ENCODE measurements around the gene RAB33A.

Gene RAB33A

GRCh38 chrX:130159776-130160175 lies 12.0 kb upstream of the RAB33A start:
- H3K4me1 Mint-ChIP-seq, result peaks cover 14% of the 10 kb centered on the region

GRCh38 chrX:130162094-130162735 lies 9.5 kb upstream of the RAB33A start:
- H3K4me1 Mint-ChIP-seq, result peaks cover 28% of the 10 kb centered on the region
- ATAC-seq (replicated peaks; ENCODE audit: extremely low read depth, poor library complexity, severe bottlenecking), result no peak

More at GRCh38 chrX:130159776-130160175, 12.0 kb upstream of the RAB33A start:
- Mint-ChIP-seq H3K27me3 (no peaks in the 10 kb centered on the region), H3K27ac (ENCODE audit: low read depth) (no peak overlapping the region), H3K9me3 (no peaks in the 10 kb centered on the region), H3K36me3 (ENCODE audit: insufficient read depth) (peaks cover 3% of the 10 kb centered on the region), H3K4me3 (no peak overlapping the region)
- no peak for ATAC-seq (replicated peaks; ENCODE audit: extremely low read depth, poor library complexity, severe bottlenecking)
- no peak for DNase-seq (ENCODE audit: low spot score in 2 of 2)

GRCh38 chrX:130163398-130163797 lies 8.4 kb upstream of the RAB33A start:
- Mint-ChIP-seq H3K4me3 (no peak overlapping the region), H3K27me3 (no peaks in the 10 kb centered on the region), H3K9me3 (no peaks in the 10 kb centered on the region), H3K27ac (ENCODE audit: low read depth) (no peak overlapping the region), H3K36me3 (ENCODE audit: insufficient read depth) (peaks cover 11% of the 10 kb centered on the region), H3K4me1 (peaks cover 28% of the 10 kb centered on the region)
- ATAC-seq (replicated peaks; ENCODE audit: extremely low read depth, poor library complexity, severe bottlenecking), result no peak
- DNase-seq (ENCODE audit: low spot score in 2 of 2), result no peak

More at GRCh38 chrX:130162094-130162735, 9.5 kb upstream of the RAB33A start:
- peaks cover 13% of the 10 kb centered on the region for H3K36me3 Mint-ChIP-seq (ENCODE audit: insufficient read depth)
- no peak overlapping the region for H3K27ac Mint-ChIP-seq (ENCODE audit: low read depth)
- no peaks in the 10 kb centered on the region for H3K9me3 Mint-ChIP-seq
- DNase-seq (ENCODE audit: low spot score in 2 of 2), result no peak
- no peak overlapping the region for H3K4me3 Mint-ChIP-seq
- H3K27me3 Mint-ChIP-seq, result no peaks in the 10 kb centered on the region

GRCh38 chrX:130165181-130165702 lies 6.5 kb upstream of the RAB33A start:
- H3K4me1 Mint-ChIP-seq, result peaks cover 24% of the 10 kb centered on the region
- peak overlapping the region; percentile 89 for H3K27ac Mint-ChIP-seq (ENCODE audit: low read depth)
- no peaks in the 10 kb centered on the region for H3K27me3 Mint-ChIP-seq
- DNase-seq (ENCODE audit: low spot score in 2 of 2), result no peak
- ATAC-seq (replicated peaks; ENCODE audit: extremely low read depth, poor library complexity, severe bottlenecking), result peak; percentile 37
- no peaks in the 10 kb centered on the region for H3K9me3 Mint-ChIP-seq
- H3K36me3 Mint-ChIP-seq (ENCODE audit: insufficient read depth), result peaks cover 11% of the 10 kb centered on the region
- peak overlapping the region; percentile 89 for H3K4me3 Mint-ChIP-seq

GRCh38 chrX:130165703-130166502 lies 5.9 kb upstream of the RAB33A start, which contains the start of gene AIFM1:
TSS of gene AIFM1 (minus strand) at chrX:130165841. CDS start at chrX:130165656, 185 bp downstream.
- peaks cover 13% of the 10 kb centered on the region for H3K36me3 Mint-ChIP-seq (ENCODE audit: insufficient read depth)
- DNase-seq (ENCODE audit: low spot score in 2 of 2) (peak; percentile 66 to 79), ATAC-seq (replicated peaks; ENCODE audit: extremely low read depth, poor library complexity, severe bottlenecking) (peak; percentile 94)
- H3K4me1 Mint-ChIP-seq, result peaks cover 23% of the 10 kb centered on the region
- H3K4me3 Mint-ChIP-seq, result peak within 1 kb of the TSS; percentile 89
- H3K27ac Mint-ChIP-seq (ENCODE audit: low read depth), result peak within 1 kb of the TSS; percentile 89
- H3K9me3 Mint-ChIP-seq, result no peaks in the 10 kb centered on the region
- H3K27me3 Mint-ChIP-seq, result no peaks in the 10 kb centered on the region

GRCh38 chrX:130166503-130166777 lies 5.3 kb upstream of the RAB33A start:
- Mint-ChIP-seq H3K9me3 (no peaks in the 10 kb centered on the region), H3K27me3 (no peaks in the 10 kb centered on the region), H3K36me3 (ENCODE audit: insufficient read depth) (peaks cover 15% of the 10 kb centered on the region), H3K4me3 (peak overlapping the region; percentile 89), H3K27ac (ENCODE audit: low read depth) (peak overlapping the region; percentile 89), H3K4me1 (peaks cover 23% of the 10 kb centered on the region)
- ATAC-seq (replicated peaks; ENCODE audit: extremely low read depth, poor library complexity, severe bottlenecking) (no peak), DNase-seq (ENCODE audit: low spot score in 2 of 2) (no peak)

GRCh38 chrX:130167040-130167439 lies 4.7 kb upstream of the RAB33A start:
- ATAC-seq (replicated peaks; ENCODE audit: extremely low read depth, poor library complexity, severe bottlenecking), result no peak
- H3K4me1 Mint-ChIP-seq, result peaks cover 22% of the 10 kb centered on the region

GRCh38 chrX:130170752-130171445 lies 863 bp upstream of the RAB33A start:
- H3K9me3 Mint-ChIP-seq, result no peaks in the 10 kb centered on the region
- H3K36me3 Mint-ChIP-seq (ENCODE audit: insufficient read depth), result peaks cover 10% of the 10 kb centered on the region
- peak overlapping the region; percentile 86 for H3K4me3 Mint-ChIP-seq
- ATAC-seq (replicated peaks; ENCODE audit: extremely low read depth, poor library complexity, severe bottlenecking) (peak; percentile 63), DNase-seq (ENCODE audit: low spot score in 2 of 2) (peak; percentile 26 to 40)
- H3K27me3 Mint-ChIP-seq, result no peaks in the 10 kb centered on the region
- peaks cover 31% of the 10 kb centered on the region for H3K4me1 Mint-ChIP-seq
- H3K27ac Mint-ChIP-seq (ENCODE audit: low read depth), result peak overlapping the region; percentile 65

More at GRCh38 chrX:130167040-130167439, 4.7 kb upstream of the RAB33A start:
- Mint-ChIP-seq H3K27ac (ENCODE audit: low read depth) (peak overlapping the region; percentile 89), H3K36me3 (ENCODE audit: insufficient read depth) (peaks cover 15% of the 10 kb centered on the region), H3K9me3 (no peaks in the 10 kb centered on the region), H3K4me3 (peak overlapping the region; percentile 89), H3K27me3 (no peaks in the 10 kb centered on the region)
- DNase-seq (ENCODE audit: low spot score in 2 of 2), result no peak

- ATAC-seq (replicated peaks; ENCODE audit: extremely low read depth, poor library complexity, severe bottlenecking) (no peak), DNase-seq (ENCODE audit: low spot score in 2 of 2) (no peak)
- Mint-ChIP-seq H3K36me3 (ENCODE audit: insufficient read depth) (peaks cover 4% of the 10 kb centered on the region), H3K4me3 (peak overlapping the region; percentile 86), H3K9me3 (no peaks in the 10 kb centered on the region), H3K4me1 (peaks cover 34% of the 10 kb centered on the region), H3K27me3 (no peaks in the 10 kb centered on the region), H3K27ac (ENCODE audit: low read depth) (peak overlapping the region; percentile 71)
These were observed 524 bp downstream of the RAB33A start for GRCh38 chrX:130172127-130172845.

GRCh38 chrX:130173190-130173895 lies 1.6 kb downstream of the RAB33A start:
- peaks cover 43% of the 10 kb centered on the region for H3K4me1 Mint-ChIP-seq

GRCh38 chrX:130174045-130174704 lies 2.4 kb downstream of the RAB33A start:
- DNase-seq (ENCODE audit: low spot score in 2 of 2) (no peak), ATAC-seq (replicated peaks; ENCODE audit: extremely low read depth, poor library complexity, severe bottlenecking) (no peak)
- Mint-ChIP-seq H3K9me3 (no peaks in the 10 kb centered on the region), H3K36me3 (ENCODE audit: insufficient read depth) (peaks cover 7% of the 10 kb centered on the region), H3K4me3 (peak overlapping the region; percentile 86), H3K4me1 (peaks cover 43% of the 10 kb centered on the region), H3K27me3 (no peaks in the 10 kb centered on the region), H3K27ac (ENCODE audit: low read depth) (peak overlapping the region; percentile 82)

More at GRCh38 chrX:130173190-130173895, 1.6 kb downstream of the RAB33A start:
- Mint-ChIP-seq H3K27ac (ENCODE audit: low read depth) (peak overlapping the region; percentile 82), H3K27me3 (no peaks in the 10 kb centered on the region), H3K9me3 (no peaks in the 10 kb centered on the region), H3K4me3 (peak overlapping the region; percentile 86), H3K36me3 (ENCODE audit: insufficient read depth) (peaks cover 7% of the 10 kb centered on the region)
- no peak for DNase-seq (ENCODE audit: low spot score in 2 of 2)
- ATAC-seq (replicated peaks; ENCODE audit: extremely low read depth, poor library complexity, severe bottlenecking), result no peak
